GM19468 (cell line): ENCODE results near the gene ATP4A.

Experiments
- ATAC-seq: cut with Tn5 transposase; IDR thresholded peaks from one replicate; pipeline ENCODE4 v1.9.1; 2021; ENCODE audit warnings: mild to moderate bottlenecking, moderate library complexity, moderate number of reproducible peaks; ENCODE audit not compliant: unreplicated experiment; ENCODE audit errors: extremely low read depth

The ATP4A gene

GRCh38 chr19:35569281-35569781, 5.9 kb upstream of the ATP4A start:
- ATAC-seq: no peak

DNA sequence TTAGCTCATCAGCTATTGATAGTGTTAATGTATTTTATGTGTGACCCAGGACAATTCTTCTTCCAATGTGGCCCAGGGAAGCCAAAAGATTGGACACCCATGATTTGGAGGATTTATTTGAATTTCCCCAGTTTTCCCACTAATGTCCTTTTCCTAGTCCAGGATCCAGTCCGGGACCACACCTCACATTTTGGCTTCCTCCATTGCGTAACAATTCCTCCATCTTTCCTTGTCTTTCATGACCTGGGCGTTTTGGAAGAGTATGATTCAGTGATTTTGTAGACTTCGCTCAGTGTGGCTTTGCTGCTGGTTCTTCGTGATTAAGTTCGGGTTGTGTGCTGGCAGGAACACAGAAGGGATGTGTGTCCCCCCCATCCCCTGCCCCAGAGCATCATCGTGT, 3.3 kb upstream of the ATP4A start:
- ATAC-seq: no peak

- no peak for ATAC-seq
Observed at GRCh38 chr19:35565016-35565856, 1.8 kb upstream of the ATP4A start.

GRCh38 chr19:35562776-35563175, 682 bp downstream of the ATP4A start:
- no peak for ATAC-seq

- ATAC-seq: no peak
Observed at GRCh38 chr19:35562336-35562735, 1.1 kb downstream of the ATP4A start.

GRCh38 chr19:35561436-35561835, 2.0 kb downstream of the ATP4A start:
- no peak for ATAC-seq

- no peak for ATAC-seq
Observed at GRCh38 chr19:35560677-35561076, 2.8 kb downstream of the ATP4A start.

GRCh38 chr19:35560271-35560670, 3.2 kb downstream of the ATP4A start:
- ATAC-seq: no peak

DNA sequence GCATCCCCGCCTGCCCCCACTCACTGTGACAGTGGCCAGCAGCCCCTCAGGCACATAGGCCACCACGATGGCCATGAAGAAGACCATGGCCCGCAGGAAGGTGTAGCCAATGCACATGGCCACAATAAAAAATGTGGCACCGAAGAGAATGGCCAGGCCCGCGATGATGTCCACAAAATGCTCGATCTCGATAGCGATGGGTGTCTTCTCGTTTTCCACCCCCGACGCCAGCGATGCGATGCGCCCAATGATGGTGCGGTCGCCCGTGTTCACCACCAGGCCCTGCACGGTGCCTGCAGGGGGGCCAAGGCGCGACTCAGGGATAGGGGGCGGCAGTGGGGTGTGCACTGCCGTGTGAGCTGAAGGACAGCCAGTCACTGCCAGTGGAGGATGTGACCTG, 3.7 kb downstream of the ATP4A start:
- no peak for ATAC-seq

GRCh38 chr19:35559281-35559659, 4.2 kb downstream of the ATP4A start:
- no peak for ATAC-seq

- ATAC-seq: no peak
Observed at GRCh38 chr19:35558400-35559280, 4.8 kb downstream of the ATP4A start.

DNA sequence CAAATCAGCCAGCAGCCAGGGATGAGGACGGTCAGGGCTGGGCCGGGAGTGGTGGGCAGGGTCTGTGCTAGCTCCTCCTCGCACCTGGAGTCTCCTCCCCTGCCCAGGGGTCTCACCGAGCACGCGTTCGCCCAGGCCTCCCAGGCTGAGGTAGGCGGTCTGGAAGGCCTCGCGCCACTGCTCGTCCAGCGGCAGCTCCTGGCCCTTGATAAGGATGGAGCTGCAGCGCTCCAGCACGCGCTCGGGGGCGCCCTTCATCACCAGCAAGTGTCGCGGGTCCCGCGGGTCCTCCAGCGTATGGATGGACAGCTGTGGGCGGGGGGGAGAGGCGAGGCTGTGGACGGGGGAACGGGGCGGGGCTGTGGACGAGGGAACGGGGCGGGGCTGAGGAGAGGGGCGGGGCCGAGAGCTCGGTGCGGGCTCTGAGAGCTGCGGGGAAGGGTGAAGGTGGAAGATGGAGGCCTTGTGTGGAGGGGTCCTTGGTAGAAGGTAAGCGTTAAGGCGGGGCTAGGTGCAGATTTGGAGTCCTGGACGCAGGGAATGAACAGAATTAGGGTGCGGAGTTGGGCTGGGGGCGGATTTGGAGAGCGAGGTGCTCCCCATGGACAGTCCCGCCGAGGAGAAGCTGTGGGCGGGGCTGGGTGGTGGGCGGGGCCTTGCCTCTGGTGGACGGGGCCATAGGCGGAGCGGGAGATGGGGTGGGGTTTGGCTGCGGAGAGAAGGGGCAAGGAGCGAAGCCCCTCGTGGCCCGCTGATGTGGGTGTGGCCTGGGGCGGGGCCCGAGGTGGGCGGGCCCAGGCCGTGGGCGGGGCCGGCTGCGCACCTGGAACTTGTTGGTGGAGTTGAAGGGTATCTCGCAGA, 5.7 kb downstream of the ATP4A start:
- ATAC-seq: no peak

DNA sequence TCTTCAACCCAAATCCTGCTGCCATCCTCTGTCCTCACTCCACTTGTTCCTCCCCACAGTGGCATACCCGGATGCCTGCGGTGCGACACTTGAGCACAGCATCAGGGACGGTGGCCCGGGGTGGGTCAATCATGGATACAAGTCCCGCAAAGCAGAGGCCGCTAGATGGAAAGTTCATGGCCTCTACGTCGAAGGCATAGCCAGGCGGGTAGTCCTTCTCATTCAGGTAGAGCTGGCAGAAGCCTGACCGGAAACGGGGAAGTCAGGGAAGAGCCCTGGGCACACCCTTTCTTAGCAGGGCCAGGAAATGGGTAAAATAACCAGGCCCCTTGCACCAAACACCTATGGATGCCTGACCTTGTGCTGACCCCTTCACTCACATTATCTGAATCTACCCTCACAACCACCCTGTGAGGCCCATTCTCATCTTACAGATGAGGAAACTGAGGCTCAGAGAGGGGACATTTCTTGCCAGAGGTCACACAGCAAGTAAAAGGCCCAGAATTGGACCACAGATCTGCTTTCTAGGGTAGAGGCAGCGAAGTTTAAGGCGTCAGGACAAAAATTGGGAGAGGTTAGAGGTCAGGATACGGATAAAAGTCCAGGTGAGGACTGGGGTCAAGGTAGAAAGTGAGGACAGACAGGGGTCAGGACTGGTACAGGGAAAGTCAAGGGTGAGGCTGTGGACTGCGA, 6.5 kb downstream of the ATP4A start:
- ATAC-seq: no peak

- ATAC-seq: no peak
Observed at GRCh38 chr19:35556025-35556590, 7.3 kb downstream of the ATP4A start.

DNA sequence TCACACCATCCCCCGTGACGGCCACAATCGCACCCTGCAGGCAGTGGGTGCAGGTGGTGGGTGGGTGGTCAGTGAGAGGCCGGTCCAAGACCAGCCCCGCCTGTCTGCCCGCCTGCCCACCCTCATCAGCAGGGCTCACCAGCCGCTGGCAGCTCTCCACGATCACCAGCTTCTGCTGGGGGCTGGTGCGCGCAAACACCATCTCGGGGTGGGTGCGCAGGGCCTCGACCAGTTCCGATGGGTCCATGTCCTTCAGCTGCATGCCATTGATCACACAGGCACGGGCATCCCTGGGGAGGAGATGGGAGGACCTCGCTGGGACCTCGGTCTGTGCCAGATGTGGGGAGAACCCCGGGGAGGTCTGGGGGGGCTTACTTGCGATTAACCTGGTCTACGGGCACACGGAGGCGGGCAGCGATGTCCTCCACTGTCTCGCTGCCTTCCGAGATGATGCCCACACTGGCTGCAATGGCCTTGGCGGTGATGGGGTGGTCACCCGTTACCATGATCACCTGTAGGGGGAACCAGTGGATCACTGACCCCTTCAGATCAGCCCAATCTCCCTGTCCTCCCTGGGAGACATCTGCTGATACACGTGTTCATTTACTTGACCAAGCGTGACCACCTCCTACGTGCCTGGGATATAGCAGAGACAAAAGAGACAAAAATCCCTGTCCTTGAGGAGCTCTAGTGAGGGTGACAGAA, 8.0 kb downstream of the ATP4A start:
- ATAC-seq: no peak

- ATAC-seq: no peak
Observed at GRCh38 chr19:35554076-35554475, 9.4 kb downstream of the ATP4A start.

- no peak for ATAC-seq
Observed at GRCh38 chr19:35553385-35554000, 10.0 kb downstream of the ATP4A start.
